PC-3 (cell line): ENCODE data around the gene RYR2.

Experiments
- EZH2 ChIP-seq: fragments of 300-600 bp; sonication (generic); IDR thresholded peaks from one replicate; pipeline ENCODE4 v1.6.1; 2017; ENCODE audit warnings: antibody characterized with exemption, mild to moderate bottlenecking, low read length; ENCODE audit not compliant: unreplicated experiment
- TF ChIP-seq, protein P1 (sequence below): fragments of 300-600 bp; sonication (generic); conservative IDR thresholded peaks from 2 replicates; pipeline ENCODE4 v1.5.1; 2017; ENCODE audit warnings: antibody characterized with exemption, low read depth, mild to moderate bottlenecking, low read length

DNA sequence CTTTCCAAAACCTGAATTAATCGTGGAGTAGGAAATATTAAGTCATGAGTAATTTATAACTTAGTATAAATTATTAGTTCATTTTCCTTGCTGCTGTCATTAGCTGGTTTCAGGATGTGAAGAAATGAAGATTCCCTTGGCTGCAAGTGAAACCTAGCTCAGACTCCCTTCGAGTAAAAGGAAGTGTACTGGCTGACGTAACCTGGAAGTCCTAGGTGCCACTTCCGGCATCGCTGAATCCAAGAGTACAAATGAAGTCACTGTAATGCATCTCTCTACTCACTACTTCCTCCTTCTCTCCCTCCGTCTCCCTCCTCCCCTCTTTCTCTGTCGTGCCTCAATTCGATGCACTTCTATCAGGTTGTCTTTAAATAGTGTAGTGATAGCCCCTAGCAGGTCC is 820.0 kb downstream of the RYR2 start:
- TF ChIP-seq, protein P1, sequence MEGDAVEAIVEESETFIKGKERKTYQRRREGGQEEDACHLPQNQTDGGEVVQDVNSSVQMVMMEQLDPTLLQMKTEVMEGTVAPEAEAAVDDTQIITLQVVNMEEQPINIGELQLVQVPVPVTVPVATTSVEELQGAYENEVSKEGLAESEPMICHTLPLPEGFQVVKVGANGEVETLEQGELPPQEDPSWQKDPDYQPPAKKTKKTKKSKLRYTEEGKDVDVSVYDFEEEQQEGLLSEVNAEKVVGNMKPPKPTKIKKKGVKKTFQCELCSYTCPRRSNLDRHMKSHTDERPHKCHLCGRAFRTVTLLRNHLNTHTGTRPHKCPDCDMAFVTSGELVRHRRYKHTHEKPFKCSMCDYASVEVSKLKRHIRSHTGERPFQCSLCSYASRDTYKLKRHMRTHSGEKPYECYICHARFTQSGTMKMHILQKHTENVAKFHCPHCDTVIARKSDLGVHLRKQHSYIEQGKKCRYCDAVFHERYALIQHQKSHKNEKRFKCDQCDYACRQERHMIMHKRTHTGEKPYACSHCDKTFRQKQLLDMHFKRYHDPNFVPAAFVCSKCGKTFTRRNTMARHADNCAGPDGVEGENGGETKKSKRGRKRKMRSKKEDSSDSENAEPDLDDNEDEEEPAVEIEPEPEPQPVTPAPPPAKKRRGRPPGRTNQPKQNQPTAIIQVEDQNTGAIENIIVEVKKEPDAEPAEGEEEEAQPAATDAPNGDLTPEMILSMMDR = no peak
- TF ChIP-seq EZH2 = no peak
